GM21515 (cell line): ENCODE results near the gene UCP1.

Experiments
- ATAC-seq: cut with Tn5 transposase; IDR thresholded peaks from one replicate; pipeline ENCODE4 v1.9.1; 2021; ENCODE audit not compliant: unreplicated experiment

The UCP1 gene, protein sequence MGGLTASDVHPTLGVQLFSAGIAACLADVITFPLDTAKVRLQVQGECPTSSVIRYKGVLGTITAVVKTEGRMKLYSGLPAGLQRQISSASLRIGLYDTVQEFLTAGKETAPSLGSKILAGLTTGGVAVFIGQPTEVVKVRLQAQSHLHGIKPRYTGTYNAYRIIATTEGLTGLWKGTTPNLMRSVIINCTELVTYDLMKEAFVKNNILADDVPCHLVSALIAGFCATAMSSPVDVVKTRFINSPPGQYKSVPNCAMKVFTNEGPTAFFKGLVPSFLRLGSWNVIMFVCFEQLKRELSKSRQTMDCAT

GRCh38 chr4:140568507-140569306 is at the start of gene UCP1:
TSS of gene UCP1 (minus strand) at chr4:140568961. CDS start at chr4:140568729, 232 bp downstream.
- ATAC-seq: no peak

DNA sequence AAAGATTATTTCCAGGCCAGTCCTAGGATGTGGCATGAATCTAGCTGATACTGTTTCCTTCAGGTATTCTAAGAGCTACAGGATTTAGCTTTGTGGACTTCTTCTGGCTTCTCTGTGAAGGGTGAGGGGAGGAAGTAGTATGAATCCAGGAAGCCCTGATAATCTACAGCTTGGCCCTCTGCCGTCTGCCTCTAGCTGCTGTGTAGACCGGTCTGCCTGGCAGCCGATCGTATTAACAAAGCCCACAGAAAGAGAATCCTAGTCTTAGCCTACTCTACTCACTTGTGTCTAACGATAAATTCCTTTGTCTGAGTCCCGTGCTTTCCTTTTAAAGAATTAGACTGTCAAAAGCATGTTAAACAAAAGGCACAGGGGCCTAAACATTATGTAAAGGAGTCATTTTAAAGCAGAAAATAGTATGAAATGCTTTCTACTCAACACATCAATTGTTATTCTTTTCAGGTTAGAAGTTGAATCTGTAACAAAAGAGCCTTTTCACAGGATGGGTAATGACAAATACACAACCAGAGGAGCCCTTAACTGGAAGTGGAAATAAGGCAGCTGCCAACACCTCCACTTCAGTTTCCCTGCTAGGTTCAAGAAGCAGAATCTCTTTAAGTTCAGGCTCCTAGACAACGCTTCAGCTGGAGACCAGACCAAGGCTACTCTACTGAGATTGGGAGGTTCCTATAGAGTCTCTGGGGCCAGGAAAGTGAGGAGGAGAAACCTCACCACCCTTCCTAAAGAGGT is 48.9 kb upstream of the UCP1 start:
- ATAC-seq: no peak

- no peak for ATAC-seq
Measured at GRCh38 chr4:140615451-140615850, 46.7 kb upstream of the UCP1 start.

GRCh38 chr4:140612357-140612756 is 43.6 kb upstream of the UCP1 start:
- ATAC-seq: no peak

- ATAC-seq: no peak
Measured at GRCh38 chr4:140611854-140612253, 43.1 kb upstream of the UCP1 start.

GRCh38 chr4:140609548-140610425 is 41.0 kb upstream of the UCP1 start:
- peak; percentile 88 for ATAC-seq

DNA sequence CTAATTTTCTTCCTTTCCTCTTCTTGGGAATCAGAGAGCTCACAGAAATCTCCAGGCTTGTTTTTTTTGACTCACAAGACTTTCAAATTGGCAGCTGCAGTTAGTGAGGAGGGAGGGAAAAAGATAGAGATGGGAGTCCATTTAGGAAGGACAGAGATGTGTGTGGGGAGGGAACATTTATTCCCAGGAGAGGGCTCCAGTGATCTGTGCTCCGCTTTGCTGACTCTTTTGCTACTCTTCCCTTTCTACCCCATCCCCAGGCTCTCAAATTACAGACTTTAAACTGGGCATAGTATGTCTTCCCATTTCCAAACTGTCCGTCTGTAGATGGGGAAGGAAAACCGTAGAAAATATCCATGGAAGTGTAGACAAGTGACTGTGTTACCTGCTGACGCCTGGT is 39.1 kb upstream of the UCP1 start:
- ATAC-seq: no peak

GRCh38 chr4:140604544-140604943 is 35.8 kb upstream of the UCP1 start:
- no peak for ATAC-seq

DNA sequence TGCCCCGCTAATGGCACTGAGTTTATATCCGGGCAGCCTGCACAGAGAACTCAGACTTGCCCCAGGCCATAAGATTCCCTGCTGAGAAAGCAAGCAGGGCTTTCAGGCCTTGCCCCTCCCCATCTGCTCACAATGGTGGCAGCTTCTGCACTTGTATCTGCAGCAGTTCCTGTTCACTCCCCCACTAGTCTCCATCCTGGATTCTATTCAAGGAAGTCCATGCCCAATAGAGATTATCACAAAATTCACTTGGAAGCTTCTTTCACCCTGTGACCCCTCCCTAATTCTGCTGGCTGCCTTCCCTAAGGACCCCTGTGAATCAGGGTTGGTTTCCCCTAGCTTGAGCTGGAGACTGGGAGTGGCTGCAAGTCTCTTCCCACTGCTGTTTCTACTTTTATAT is 34.5 kb upstream of the UCP1 start:
- ATAC-seq: no peak

DNA sequence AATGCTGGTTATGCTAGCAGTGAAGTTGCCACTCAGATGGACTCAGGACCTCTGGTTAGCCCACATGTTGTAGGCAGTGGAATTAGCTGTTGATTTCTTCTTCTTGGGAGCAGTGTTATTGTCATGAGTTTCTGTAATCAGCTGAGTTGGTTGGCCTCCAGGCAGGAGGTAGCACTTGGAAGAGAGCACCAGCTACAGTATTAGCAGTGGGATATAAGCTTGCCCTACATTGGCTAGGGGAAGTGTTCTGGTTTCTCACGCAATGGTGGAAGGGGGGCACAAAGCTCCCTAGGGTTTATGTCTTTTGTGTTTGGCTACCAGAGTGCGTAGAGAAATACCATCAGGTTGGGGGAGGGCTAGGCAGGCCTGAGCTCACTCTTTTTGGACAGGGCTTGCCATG is 34.0 kb upstream of the UCP1 start:
- ATAC-seq: no peak

- ATAC-seq: no peak
Measured at GRCh38 chr4:140600408-140600807, 31.6 kb upstream of the UCP1 start.

- ATAC-seq: peak; percentile 68
Measured at GRCh38 chr4:140595065-140595464, 26.3 kb upstream of the UCP1 start.

DNA sequence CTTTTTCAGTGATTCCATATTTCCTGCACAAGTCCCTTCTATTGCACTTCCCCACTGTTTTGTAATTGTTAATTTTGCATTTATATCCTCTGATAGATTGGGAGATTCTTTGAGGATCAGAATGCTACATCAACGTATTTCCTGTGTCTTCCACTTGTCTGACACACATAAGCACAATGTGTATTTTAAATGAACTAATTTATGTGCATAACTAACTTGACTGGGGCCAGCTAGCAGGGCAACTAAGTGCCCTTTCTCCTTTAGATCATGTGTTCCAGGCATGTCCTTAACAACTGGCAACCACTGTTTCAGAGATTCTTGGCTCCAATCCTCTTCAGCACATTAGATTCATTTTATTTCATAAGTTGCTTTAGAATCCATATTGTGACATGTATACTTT is 15.7 kb upstream of the UCP1 start:
- no peak for ATAC-seq

DNA sequence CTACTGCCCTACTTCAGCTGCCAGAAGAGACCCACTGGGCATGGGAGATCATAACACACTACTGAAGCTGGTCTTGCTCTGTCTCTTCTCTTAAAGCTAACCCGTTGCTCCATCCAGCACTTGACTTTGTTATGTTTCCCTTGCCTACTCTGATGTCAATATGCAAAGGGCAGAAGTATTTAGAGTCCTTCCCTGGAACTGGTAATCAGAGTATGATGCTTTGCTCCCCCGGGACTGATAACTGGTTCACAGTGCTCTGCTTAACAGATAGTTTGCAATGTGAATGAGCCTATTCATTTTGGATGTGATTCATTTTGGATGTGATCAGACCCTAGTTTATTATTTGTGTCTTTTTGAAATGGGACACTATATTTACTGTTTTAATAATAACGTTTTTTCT is 12.3 kb upstream of the UCP1 start:
- ATAC-seq: no peak

- no peak for ATAC-seq
Measured at GRCh38 chr4:140579278-140579677, 10.5 kb upstream of the UCP1 start.

DNA sequence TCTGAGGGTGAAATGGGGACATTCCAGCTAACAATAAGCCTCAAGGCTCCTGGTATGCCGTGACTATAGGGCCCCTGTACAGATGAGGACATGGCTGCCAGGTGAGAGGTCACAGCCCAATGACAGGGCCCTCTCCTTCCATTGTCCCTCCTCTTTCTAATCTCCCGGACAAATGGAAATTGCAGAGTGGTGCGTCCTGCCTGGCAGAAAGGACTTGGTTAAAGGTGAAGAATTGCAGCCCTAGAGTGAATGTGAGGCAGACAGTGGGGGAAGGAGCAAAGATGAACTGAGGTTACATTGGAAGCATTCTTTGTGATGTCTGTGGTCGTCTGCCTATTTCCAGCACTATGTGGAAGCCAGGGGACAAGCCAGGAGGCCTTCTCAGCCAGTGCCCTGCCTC is 6.7 kb upstream of the UCP1 start:
- ATAC-seq: no peak

DNA sequence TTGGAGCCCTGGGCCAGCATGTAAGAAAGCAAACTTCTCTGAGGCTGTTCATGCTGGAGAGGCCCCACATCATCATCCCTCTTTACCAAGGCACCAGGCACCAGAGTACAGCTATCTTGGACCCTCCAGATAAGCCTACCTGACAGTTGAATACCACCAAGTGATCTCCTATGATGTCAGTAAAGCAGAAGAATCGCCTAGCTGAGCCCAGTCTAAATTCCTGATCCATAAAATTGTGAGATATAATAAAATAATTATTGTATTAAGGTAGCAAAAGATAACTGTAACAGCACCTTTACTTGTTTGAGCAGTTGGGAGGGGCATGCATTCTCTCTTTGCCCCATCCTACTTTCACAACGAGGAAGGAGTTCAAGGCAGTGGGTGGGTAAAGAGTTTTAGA is 2.9 kb upstream of the UCP1 start:
- no peak for ATAC-seq

DNA sequence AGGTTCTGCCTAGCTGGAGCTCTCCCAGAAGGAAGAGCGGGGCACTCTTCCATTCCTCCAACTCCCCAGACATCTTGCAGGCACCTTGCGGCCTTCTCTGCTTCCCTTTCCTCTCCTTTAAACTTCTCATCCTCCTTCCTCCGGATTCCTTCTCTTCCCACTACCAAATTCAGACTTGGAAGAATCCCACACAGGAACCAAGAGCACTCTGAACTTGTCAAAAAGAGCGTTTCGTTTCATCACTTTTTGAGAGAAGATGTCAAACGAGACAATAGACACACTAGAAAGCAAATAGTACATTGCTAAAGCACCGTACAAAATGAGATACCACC is 512 bp upstream of the UCP1 start:
- ATAC-seq: no peak

GRCh38 chr4:140559696-140560095 is 9.1 kb downstream of the UCP1 start:
- no peak for ATAC-seq

- no peak for ATAC-seq
Measured at GRCh38 chr4:140557831-140558435, 10.8 kb downstream of the UCP1 start.
